Fibroblast of lung (primary cell): ENCODE results near the gene USP44. TPM values are rescaled to one million over a fixed set of nuclear protein-coding genes. Genes with fewer than 3 reads are reported as not detected.

Experiments used
- DNase-seq, 2 donors: peaks; one replicate each; pipeline versions ENCODE4 v3.0.0 to v3.0.0-alpha.2; 2010; ENCODE audit warnings: low read depth in 2 of 2
- H2AFZ ChIP-seq: 2 replicates; pipeline ENCODE4 v1.5.1; 2012; ENCODE audit warnings: low read length, control low read depth, inconsistent platforms
- H3K27ac ChIP-seq: 2 replicates; pipeline ENCODE4 v1.5.1; 2011; ENCODE audit warnings: low read length, control low read depth; ENCODE audit not compliant: insufficient read depth
- H3K27me3 ChIP-seq: 2 replicates; pipeline ENCODE4 v1.5.1; 2011; ENCODE audit warnings: mild to moderate bottlenecking, low read length; ENCODE audit not compliant: control insufficient read depth, insufficient read depth
- H3K36me3 ChIP-seq: 2 replicates; pipeline ENCODE4 v1.5.1; 2011; ENCODE audit warnings: low read length; ENCODE audit not compliant: control insufficient read depth, insufficient read depth
- H3K4me1 ChIP-seq: 2 replicates; pipeline ENCODE4 v1.5.1; 2011; ENCODE audit warnings: low read length; ENCODE audit not compliant: control insufficient read depth, insufficient read depth; ENCODE audit errors: extremely low read depth
- H3K4me2 ChIP-seq: 2 replicates; pipeline ENCODE4 v1.5.1; 2011; ENCODE audit warnings: low read length, control low read depth; ENCODE audit not compliant: insufficient read depth; ENCODE audit errors: extremely low read depth
- H3K4me3 ChIP-seq, 4 experiments: fragments of 200-600 bp in 1 of 4; sonication (generic) in 1 of 4; replicated peaks in 1 of 4; 2 replicates each; pipeline ENCODE4 v1.5.1; 2011 to 2016; ENCODE audit warnings: low read length in 4 of 4, low read depth in 3 of 4, mild to moderate bottlenecking in 3 of 4, control low read depth in 2 of 4, inconsistent platforms in 1 of 4, mixed read lengths in 1 of 4; ENCODE audit not compliant: insufficient read depth in 1 of 4; ENCODE audit errors: control extremely low read depth in 1 of 4
- H3K79me2 ChIP-seq: 2 replicates; pipeline ENCODE4 v1.5.1; 2012; ENCODE audit warnings: mild to moderate bottlenecking, low read length, inconsistent platforms; ENCODE audit not compliant: control insufficient read depth, insufficient read depth
- H3K9ac ChIP-seq: 2 replicates; pipeline ENCODE4 v1.5.1; 2011; ENCODE audit warnings: mild to moderate bottlenecking, low read length, control low read depth; ENCODE audit not compliant: insufficient read depth
- H3K9me3 ChIP-seq: 2 replicates; pipeline ENCODE4 v1.5.1; 2012; ENCODE audit warnings: low read depth, low read length; ENCODE audit not compliant: control insufficient read depth, insufficient read depth
- H4K20me1 ChIP-seq: 2 replicates; pipeline ENCODE4 v1.5.1; 2011; ENCODE audit warnings: low read length; ENCODE audit not compliant: control insufficient read depth, insufficient read depth; ENCODE audit errors: extremely low read depth
- CTCF ChIP-seq, 2 donors: IDR thresholded peaks in 1 of 2; conservative IDR thresholded peaks in 1 of 2; 1 replicate in 1 of 2; 2 replicates in 1 of 2; pipeline ENCODE4 v1.5.1; 2011 to 2012; ENCODE audit warnings: low read length in 2 of 2, control low read depth in 1 of 2, inconsistent platforms in 1 of 2, low read depth in 1 of 2, mild to moderate bottlenecking in 1 of 2
- EZH2 ChIP-seq: IDR thresholded peaks from 2 replicates; pipeline ENCODE4 v1.5.1; 2012; ENCODE audit warnings: low read length, control low read depth, mild to moderate bottlenecking; ENCODE audit errors: missing control alignments
- polyA plus RNA-seq, 2 donors: library from polyadenylated mRNA; depleted of rRNA in 1 of 2; stranded (reverse) in 1 of 2; unstranded in 1 of 2; fragments of >200 nt; gene quantifications; 2 replicates each; pipeline ENCODE4 v1.2.1, GENCODE V29; 2011 to 2012; ENCODE audit warnings: missing spikeins in 1 of 2
- total RNA-seq: library from RNA; depleted of rRNA; stranded (reverse); fragments of >200 nt; gene quantifications from 2 replicates; pipeline ENCODE4 v1.2.1, GENCODE V29; 2014

The USP44 gene
- total and polyA plus RNA-seq, 2 donors (not counting 1 experiment from before 2014, with no cell fraction given): 7.0 to 27.4 TPM

GRCh38 chr12:95533985-95534384 lies 17.3 kb downstream of the USP44 start:
- H2AFZ ChIP-seq: no peak overlapping the region
- H3K9me3 ChIP-seq: no peaks in the 10 kb centered on the region
- DNase-seq: no peak
- no peak overlapping the region for H3K4me3 ChIP-seq
- H3K4me1 ChIP-seq: peaks cover 3% of the 10 kb centered on the region
- no peaks in the 10 kb centered on the region for H4K20me1 ChIP-seq
- no peaks in the 10 kb centered on the region for H3K27me3 ChIP-seq
- no peaks in the 10 kb centered on the region for H3K79me2 ChIP-seq
- H3K4me2 ChIP-seq: no peak overlapping the region
- H3K9ac ChIP-seq: no peak overlapping the region
- no peak overlapping the region for H3K27ac ChIP-seq
- TF ChIP-seq CTCF (conservative IDR thresholded peaks at IDR 0.05 in 1 of 2, IDR thresholded peaks at IDR 0.05 in 1 of 2; ENCODE audit: low read depth in 1 of 2, low read length in 2 of 2): no peak
- TF ChIP-seq EZH2: no peak
- H3K36me3 ChIP-seq: no peaks in the 10 kb centered on the region

GRCh38 chr12:95532851-95533250 lies 18.4 kb downstream of the USP44 start:
- Histone ChIP-seq H3K9me3 (no peaks in the 10 kb centered on the region), H4K20me1 (no peaks in the 10 kb centered on the region), H3K4me2 (no peak overlapping the region), H3K4me3 (no peak overlapping the region), H3K4me1 (peaks cover 3% of the 10 kb centered on the region), H3K27ac (no peak overlapping the region), H3K9ac (no peak overlapping the region), H2AFZ (no peak overlapping the region), H3K36me3 (no peaks in the 10 kb centered on the region), H3K79me2 (no peaks in the 10 kb centered on the region), H3K27me3 (no peaks in the 10 kb centered on the region)
- TF ChIP-seq EZH2: no peak
- no peak for TF ChIP-seq CTCF (conservative IDR thresholded peaks at IDR 0.05 in 1 of 2, IDR thresholded peaks at IDR 0.05 in 1 of 2; ENCODE audit: low read depth in 1 of 2, low read length in 2 of 2)
- DNase-seq: peak; percentile 27 to 78

DNA sequence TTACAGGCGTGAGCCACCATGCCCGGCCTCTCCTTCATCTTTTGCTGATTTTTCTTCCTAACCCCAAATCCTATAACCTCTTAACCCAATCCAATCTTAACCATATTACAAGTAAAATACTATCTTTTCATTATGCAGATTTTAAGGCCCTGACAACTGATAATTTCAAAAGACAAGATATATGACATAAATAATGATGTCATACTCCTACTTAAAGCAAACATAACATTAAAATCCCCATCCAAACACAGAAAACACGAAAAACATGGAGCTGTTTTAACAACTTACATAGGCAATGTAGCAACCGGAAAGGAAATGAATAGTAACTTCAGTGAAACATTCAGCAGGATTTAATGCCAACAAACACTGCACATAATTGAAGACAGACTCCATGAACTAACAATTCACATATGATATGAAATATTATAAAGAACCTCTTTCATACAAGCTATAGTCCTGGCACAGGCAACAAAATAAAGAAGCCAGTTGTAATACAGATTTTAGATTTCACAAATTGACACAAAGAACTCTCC lies 21.5 kb downstream of the USP44 start:
- Histone ChIP-seq H3K36me3 (no peaks in the 10 kb centered on the region), H2AFZ (no peak overlapping the region), H3K4me1 (peaks cover 3% of the 10 kb centered on the region), H4K20me1 (no peaks in the 10 kb centered on the region), H3K9ac (no peak overlapping the region), H3K4me2 (no peak overlapping the region), H3K27ac (no peak overlapping the region), H3K79me2 (no peaks in the 10 kb centered on the region), H3K27me3 (no peaks in the 10 kb centered on the region), H3K9me3 (no peaks in the 10 kb centered on the region), H3K4me3 (no peak overlapping the region)
- no peak for DNase-seq
- TF ChIP-seq CTCF (conservative IDR thresholded peaks at IDR 0.05 in 1 of 2, IDR thresholded peaks at IDR 0.05 in 1 of 2; ENCODE audit: low read depth in 1 of 2, low read length in 2 of 2) (no peak), EZH2 (no peak)
